Activated naive CD8-positive, alpha-beta T cell treated with anti-CD3 and anti-CD28 coated beads for 36 hours (primary cell): Measurements from ENCODE around the gene SLC1A7. TPM values are rescaled to one million over a fixed set of nuclear protein-coding genes. Genes with fewer than 3 reads are reported as not detected.

Experiments
- DNase-seq: peaks from one replicate; pipeline ENCODE4 v3.0.0; 2021
- H3K27ac Mint-ChIP-seq: one replicate; pipeline ENCODE4 v1.8.0; 2022; ENCODE audit warnings: mild to moderate bottlenecking, moderate library complexity, mixed read lengths
- H3K27me3 Mint-ChIP-seq: one replicate; pipeline ENCODE4 v1.8.0; 2022; ENCODE audit warnings: mild to moderate bottlenecking, mixed read lengths
- H3K36me3 Mint-ChIP-seq: one replicate; pipeline ENCODE4 v1.8.0; 2021; ENCODE audit warnings: mild to moderate bottlenecking, mixed read lengths
- H3K4me1 Mint-ChIP-seq: one replicate; pipeline ENCODE4 v1.8.0; 2021; ENCODE audit warnings: mixed read lengths
- H3K4me3 Mint-ChIP-seq: one replicate; pipeline ENCODE4 v1.8.0; 2022; ENCODE audit warnings: mild to moderate bottlenecking, moderate library complexity, mixed read lengths
- H3K9me3 Mint-ChIP-seq: one replicate; pipeline ENCODE4 v1.8.0; 2022; ENCODE audit warnings: mixed read lengths
- total RNA-seq, 2 experiments: library from RNA; stranded (reverse); gene quantifications; one replicate each; pipeline ENCODE4 v1.2.3, GENCODE V29; 2021

The SLC1A7 gene
- total RNA-seq, 2 experiments from 2014 or later: not detected

DNA sequence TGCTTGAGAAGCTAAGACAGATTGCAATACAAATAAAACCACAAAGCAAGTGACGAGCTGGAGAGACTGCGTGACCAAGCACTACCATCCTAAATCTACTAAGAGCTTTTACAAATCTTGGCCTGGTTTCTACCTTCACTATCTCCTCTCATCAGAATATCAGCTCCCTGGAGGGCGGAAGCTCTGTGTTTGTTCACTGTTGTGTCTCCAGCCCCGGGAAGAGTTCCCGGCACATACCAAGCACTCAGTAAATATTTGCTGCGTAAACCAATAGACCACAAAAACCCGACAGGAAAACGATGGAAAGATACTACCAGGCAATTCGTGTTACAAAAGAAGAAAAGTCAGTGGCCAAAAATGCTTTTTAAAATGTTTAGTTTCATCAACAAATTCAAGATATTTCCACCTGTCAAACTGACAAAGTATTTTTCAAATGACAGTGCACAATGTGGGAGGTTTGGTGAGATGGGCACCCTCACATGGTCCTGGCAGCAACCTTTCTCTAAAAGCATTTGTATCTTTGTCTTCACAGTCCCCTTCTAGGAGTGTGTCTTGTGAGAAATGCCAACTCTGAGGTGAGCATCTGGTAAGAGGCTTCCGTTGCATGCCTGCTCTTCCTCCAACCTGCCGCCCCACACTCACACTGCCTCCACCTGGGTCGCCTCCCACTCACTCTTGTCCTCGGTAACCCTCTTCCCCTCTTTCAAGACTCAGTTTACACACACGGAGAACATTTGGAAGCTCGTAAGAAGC is 34.7 kb downstream of the SLC1A7 start:
- H3K9me3 Mint-ChIP-seq: peaks cover 3% of the 10 kb centered on the region
- H3K27ac Mint-ChIP-seq: no peak overlapping the region
- DNase-seq: no peak
- H3K27me3 Mint-ChIP-seq: peaks cover 7% of the 10 kb centered on the region
- no peak overlapping the region for H3K4me3 Mint-ChIP-seq
- no peaks in the 10 kb centered on the region for H3K36me3 Mint-ChIP-seq
- peaks cover 25% of the 10 kb centered on the region for H3K4me1 Mint-ChIP-seq

DNA sequence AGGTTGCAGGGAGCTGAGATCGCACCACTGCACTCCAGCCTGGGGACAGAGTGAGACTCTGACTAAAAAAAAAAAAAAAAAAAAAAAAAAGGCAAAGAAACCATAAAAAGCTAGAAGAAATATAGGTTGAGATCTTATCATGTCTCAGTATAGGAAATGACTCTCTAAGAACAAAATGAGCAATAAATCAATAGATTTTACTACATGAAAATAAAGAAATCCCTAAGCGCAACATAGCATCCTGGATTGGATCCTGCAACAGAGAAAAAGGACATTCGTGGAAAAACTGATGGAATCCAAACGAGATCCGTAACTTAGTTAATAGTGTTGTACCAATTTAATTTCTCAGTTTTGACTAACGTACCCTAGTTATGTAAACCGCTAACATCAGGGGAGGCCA is 35.3 kb downstream of the SLC1A7 start:
- no peaks in the 10 kb centered on the region for H3K36me3 Mint-ChIP-seq
- no peak overlapping the region for H3K27ac Mint-ChIP-seq
- H3K4me1 Mint-ChIP-seq: peaks cover 25% of the 10 kb centered on the region
- H3K4me3 Mint-ChIP-seq: no peak overlapping the region
- DNase-seq: no peak
- H3K9me3 Mint-ChIP-seq: peaks cover under 1% of the 10 kb centered on the region
- peaks cover 7% of the 10 kb centered on the region for H3K27me3 Mint-ChIP-seq

- Mint-ChIP-seq H3K36me3 (no peaks in the 10 kb centered on the region), H3K4me1 (peaks cover 14% of the 10 kb centered on the region), H3K4me3 (no peak overlapping the region), H3K27ac (no peak overlapping the region), H3K27me3 (no peaks in the 10 kb centered on the region), H3K9me3 (no peaks in the 10 kb centered on the region)
- no peak for DNase-seq
These were observed 38.0 kb downstream of the SLC1A7 start for GRCh38 chr1:53104289-53104913.

GRCh38 chr1:53094533-53094919 is 47.9 kb downstream of the SLC1A7 start:
- Mint-ChIP-seq H3K27me3 (no peaks in the 10 kb centered on the region), H3K4me1 (no peaks in the 10 kb centered on the region), H3K4me3 (no peak overlapping the region), H3K27ac (no peak overlapping the region), H3K9me3 (no peaks in the 10 kb centered on the region), H3K36me3 (no peaks in the 10 kb centered on the region)
- no peak for DNase-seq

- no peak for DNase-seq
- H3K27me3 Mint-ChIP-seq: no peaks in the 10 kb centered on the region
- H3K9me3 Mint-ChIP-seq: no peaks in the 10 kb centered on the region
- H3K36me3 Mint-ChIP-seq: no peaks in the 10 kb centered on the region
- H3K4me3 Mint-ChIP-seq: no peak overlapping the region
- no peaks in the 10 kb centered on the region for H3K4me1 Mint-ChIP-seq
- no peak overlapping the region for H3K27ac Mint-ChIP-seq
These were observed 48.5 kb downstream of the SLC1A7 start for GRCh38 chr1:53093778-53094532.

DNA sequence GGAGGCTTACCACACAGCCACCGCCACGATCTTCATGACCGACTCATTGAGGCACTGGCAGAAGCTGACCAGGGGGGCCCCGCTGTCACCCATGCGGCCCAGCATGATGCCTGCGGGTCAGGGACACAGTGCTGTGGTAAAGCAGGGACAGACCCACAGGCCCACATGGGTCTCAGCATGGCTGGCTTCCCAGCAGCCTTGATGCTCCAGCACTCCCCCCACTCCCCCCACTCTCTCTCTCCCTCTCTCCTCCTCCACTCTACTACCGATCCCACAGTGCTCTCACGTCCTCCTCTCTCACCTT is 49.0 kb downstream of the SLC1A7 start:
- no peaks in the 10 kb centered on the region for H3K36me3 Mint-ChIP-seq
- no peak overlapping the region for H3K4me3 Mint-ChIP-seq
- no peaks in the 10 kb centered on the region for H3K4me1 Mint-ChIP-seq
- no peak for DNase-seq
- H3K27ac Mint-ChIP-seq: no peak overlapping the region
- H3K27me3 Mint-ChIP-seq: no peaks in the 10 kb centered on the region
- H3K9me3 Mint-ChIP-seq: no peaks in the 10 kb centered on the region

- Mint-ChIP-seq H3K4me1 (no peaks in the 10 kb centered on the region), H3K27ac (no peak overlapping the region), H3K9me3 (no peaks in the 10 kb centered on the region), H3K36me3 (no peaks in the 10 kb centered on the region), H3K27me3 (no peaks in the 10 kb centered on the region), H3K4me3 (no peak overlapping the region)
- DNase-seq: no peak
These were observed 49.6 kb downstream of the SLC1A7 start for GRCh38 chr1:53092659-53093450.

GRCh38 chr1:53091841-53092645 is 50.4 kb downstream of the SLC1A7 start:
- Mint-ChIP-seq H3K27me3 (no peaks in the 10 kb centered on the region), H3K4me3 (no peak overlapping the region), H3K9me3 (no peaks in the 10 kb centered on the region), H3K27ac (no peak overlapping the region), H3K36me3 (no peaks in the 10 kb centered on the region), H3K4me1 (no peaks in the 10 kb centered on the region)
- no peak for DNase-seq

DNA sequence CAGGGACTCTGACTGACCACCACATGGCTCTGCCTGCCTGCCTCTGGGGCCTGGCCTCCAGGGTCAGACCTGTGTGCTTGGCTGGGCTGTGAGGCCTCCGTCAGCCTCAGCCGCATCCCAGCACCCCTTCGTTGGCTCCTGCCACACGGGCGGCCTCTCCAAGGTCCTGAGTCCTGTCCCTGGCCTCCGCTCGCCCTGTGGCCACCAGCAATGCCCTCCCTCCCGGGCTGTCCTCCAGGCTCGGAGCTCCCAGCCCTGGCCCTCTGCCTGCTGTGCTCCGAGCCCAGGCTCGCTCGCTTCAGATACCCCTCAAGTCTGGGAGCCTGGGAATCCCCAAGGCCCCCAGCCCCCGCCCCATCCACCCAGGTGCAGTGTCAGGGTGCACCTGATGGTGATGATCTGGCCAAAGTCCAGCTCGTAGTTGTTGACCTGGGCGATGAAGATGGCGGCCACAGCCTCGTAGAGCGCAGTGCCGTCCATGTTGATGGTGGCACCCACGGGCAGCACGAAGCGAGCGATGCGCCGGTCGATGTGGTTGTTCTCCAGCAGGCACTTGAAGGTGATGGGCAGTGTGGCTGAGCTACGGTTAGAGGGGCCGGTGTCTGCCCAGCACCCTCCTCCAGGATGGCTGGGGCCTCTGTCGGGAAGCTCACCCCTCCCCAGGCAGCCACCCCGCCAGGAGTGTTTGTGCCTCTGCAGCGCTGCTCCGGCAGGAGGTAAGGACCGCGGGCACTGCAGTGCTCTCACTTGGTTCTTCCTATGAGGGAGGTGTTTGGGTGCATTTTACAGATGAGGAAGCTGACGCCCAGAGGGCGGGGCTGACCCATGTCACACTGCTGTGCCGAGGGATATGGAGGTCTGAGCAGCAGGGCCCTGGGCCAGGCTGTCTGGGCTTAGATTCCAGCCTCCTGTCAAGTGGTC is 52.0 kb downstream of the SLC1A7 start:
- no peak for DNase-seq
- Mint-ChIP-seq H3K27ac (no peak overlapping the region), H3K4me1 (no peaks in the 10 kb centered on the region), H3K9me3 (no peaks in the 10 kb centered on the region), H3K4me3 (no peak overlapping the region), H3K27me3 (no peaks in the 10 kb centered on the region), H3K36me3 (no peaks in the 10 kb centered on the region)

- DNase-seq: no peak
- no peaks in the 10 kb centered on the region for H3K4me1 Mint-ChIP-seq
- no peaks in the 10 kb centered on the region for H3K27me3 Mint-ChIP-seq
- no peaks in the 10 kb centered on the region for H3K36me3 Mint-ChIP-seq
- H3K27ac Mint-ChIP-seq: no peak overlapping the region
- no peak overlapping the region for H3K4me3 Mint-ChIP-seq
- H3K9me3 Mint-ChIP-seq: no peaks in the 10 kb centered on the region
These were observed 52.8 kb downstream of the SLC1A7 start for GRCh38 chr1:53089478-53090226.

DNA sequence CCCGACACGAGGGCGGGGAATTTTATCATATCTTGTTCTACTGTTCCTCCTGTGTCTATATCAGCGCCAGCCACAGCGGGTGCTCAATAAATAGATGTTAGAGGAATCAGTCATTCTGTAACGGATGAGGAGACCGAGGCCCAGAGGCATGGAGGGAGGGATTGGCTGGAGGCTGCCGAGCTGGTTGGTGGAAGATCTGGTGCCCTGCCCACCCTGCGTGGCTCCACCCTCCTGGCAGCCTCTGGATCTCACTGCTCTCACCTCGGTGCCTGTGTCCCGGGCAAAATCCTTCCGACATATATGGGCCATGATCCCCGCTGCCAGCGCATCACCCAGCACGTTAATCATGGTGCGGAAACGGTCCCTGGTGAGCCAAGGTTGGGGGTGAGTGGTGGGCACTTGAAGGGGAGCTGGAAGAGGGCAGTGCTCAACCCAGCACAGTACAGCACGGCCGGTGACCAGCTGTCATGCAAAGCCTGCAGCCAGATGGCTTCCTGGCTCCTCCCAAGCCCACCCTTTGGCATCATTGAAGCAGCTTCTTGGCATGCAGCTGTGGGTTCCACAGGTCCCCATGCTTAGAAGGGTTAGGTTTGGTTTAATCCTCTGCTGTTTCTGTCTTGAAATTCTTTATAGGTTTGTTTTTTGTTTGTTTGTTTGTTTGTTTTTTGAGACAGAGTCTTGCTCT is 53.7 kb downstream of the SLC1A7 start:
- Mint-ChIP-seq H3K4me3 (no peak overlapping the region), H3K4me1 (no peaks in the 10 kb centered on the region), H3K27ac (no peak overlapping the region), H3K9me3 (no peaks in the 10 kb centered on the region), H3K36me3 (no peaks in the 10 kb centered on the region), H3K27me3 (no peaks in the 10 kb centered on the region)
- DNase-seq: no peak

- H3K4me1 Mint-ChIP-seq: no peaks in the 10 kb centered on the region
- H3K9me3 Mint-ChIP-seq: no peaks in the 10 kb centered on the region
- DNase-seq: no peak
- H3K36me3 Mint-ChIP-seq: no peaks in the 10 kb centered on the region
- no peak overlapping the region for H3K4me3 Mint-ChIP-seq
- no peak overlapping the region for H3K27ac Mint-ChIP-seq
- no peaks in the 10 kb centered on the region for H3K27me3 Mint-ChIP-seq
These were observed 54.8 kb downstream of the SLC1A7 start for GRCh38 chr1:53087332-53088285.
